HL-60/S4 (cell line): ENCODE data around the gene RPS15A.
"Not testable (repeated sequence)": the region's sequence is repeated elsewhere in the genome, so short reads cannot be mapped to it uniquely, and the experiment has no call there.

Experiments used
- in situ Hi-C: fragments of 300-500 bp; cut with MboI; formaldehyde crosslinking; loops from 2 replicates; pipeline ENCODE4 v1.14.3; 2022; ENCODE audit warnings: low sequenced_read_pairs

The RPS15A gene

GRCh38 chr16:18757960-18758660, 32.0 kb downstream of the RPS15A start:
- in situ Hi-C loops: not testable (repeated sequence)

DNA sequence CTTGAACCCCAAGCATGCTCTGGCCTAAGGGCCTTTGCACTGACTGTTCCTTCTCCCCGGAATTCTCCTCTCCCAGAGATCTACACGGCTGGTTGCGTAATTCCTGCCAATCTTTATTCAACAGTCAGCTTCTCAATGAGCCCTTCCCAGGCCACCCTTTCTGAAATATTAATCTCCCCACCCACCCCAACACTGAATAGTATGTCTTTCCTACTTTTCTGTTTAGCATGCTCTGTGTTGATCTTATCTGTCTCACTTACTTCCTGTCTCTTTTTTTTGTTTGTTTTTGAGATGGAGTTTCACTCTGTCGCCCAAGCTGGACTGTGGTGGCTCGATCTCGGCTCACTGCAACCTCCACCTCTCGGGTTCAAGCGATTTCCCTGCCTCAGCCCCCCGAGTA, 33.5 kb downstream of the RPS15A start:
- in situ Hi-C loops: not testable (repeated sequence)

DNA sequence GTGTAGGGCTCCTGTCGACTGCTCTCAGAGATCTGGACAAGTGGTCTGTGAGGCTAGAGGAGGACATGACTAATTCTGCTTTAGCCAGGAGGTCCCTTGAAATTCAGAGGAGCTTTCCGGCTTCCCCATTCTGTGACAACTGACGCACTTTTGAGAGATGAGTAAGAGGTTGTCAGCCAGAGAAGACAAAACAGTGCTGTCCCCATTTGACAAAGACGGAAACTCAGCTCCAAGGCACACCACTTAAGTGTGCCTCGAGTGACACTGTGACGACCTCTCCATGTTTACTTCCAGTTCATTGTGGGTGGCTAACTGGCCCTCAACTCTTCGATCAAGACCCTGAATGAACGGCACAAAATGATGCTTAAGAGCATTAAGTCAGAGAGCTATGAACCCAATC, 47.3 kb downstream of the RPS15A start:
- in situ Hi-C loops: not testable (repeated sequence)

DNA sequence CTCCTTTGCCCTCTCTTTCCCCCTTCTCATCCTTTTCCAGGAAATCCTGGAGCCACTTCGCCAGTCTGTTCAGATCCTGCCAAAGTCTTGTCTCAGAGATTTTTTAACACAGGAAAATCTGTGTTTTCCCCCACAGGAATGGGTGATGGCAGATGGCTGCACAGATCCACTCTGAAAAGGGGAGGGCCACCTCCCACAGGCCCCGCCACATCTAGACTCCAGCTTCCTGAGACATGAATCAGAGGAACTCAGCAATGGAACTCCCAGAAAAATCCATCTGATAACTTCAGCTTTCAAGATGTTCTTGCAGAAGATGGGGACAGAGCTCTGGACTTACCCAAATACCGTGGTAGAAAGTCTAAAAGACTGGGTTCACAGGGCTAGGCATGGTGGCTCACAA, 50.1 kb downstream of the RPS15A start:
- in situ Hi-C loops: not testable (repeated sequence)

- in situ Hi-C loops: not testable (repeated sequence)
These were observed 51.4 kb downstream of the RPS15A start for GRCh38 chr16:18738768-18739167.

DNA sequence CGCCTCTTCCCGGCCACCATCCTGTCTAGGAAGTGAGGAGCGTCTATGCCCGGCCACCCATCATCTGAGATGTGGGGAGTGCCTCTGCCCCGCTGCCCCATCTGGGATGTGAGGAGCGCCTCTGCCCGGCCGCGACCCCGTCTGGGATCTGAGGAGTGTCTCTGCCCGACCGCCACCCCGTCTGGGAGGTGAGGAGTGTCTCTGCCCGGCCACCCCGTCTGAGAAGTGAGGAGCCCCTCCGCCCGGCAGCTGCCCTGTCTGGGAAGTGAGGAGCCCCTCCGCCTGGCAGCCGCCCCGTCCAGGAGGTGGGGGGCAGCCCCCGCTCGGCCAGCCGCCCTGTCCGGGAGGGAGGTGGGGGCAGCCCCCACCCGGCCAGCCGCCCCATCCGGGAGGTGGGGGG, 55.9 kb downstream of the RPS15A start:
- in situ Hi-C loops: not testable (repeated sequence)
